DOHH2 (cell line): ENCODE results near the gene FBXO30.

ENCODE experiments used
- H3F3A ChIP-seq: fragments of 200-600 bp; sonication (generic), shearing (Covaris generic); 2 replicates; pipeline ENCODE4 v1.6.0; 2016; ENCODE audit warnings: antibody characterized with exemption, mild to moderate bottlenecking; ENCODE audit not compliant: control insufficient read depth, insufficient read depth
- H3K27ac ChIP-seq: fragments of 200-600 bp; sonication (generic); 2 replicates; pipeline ENCODE4 v1.5.1; 2014; ENCODE audit warnings: low read depth, mild to moderate bottlenecking, low read length, moderate library complexity
- H3K27me3 ChIP-seq: fragments of 200-600 bp; sonication (generic); 2 replicates; pipeline ENCODE4 v1.6.1; 2014; ENCODE audit warnings: mild to moderate bottlenecking, low read length, mixed read lengths; ENCODE audit not compliant: control insufficient read depth
- H3K36me3 ChIP-seq: fragments of 200-600 bp; sonication (generic); 2 replicates; pipeline ENCODE4 v1.6.1; 2014; ENCODE audit warnings: mild to moderate bottlenecking, low read length, moderate library complexity, mixed read lengths; ENCODE audit not compliant: control insufficient read depth
- H3K4me1 ChIP-seq: fragments of 200-600 bp; sonication (generic); 2 replicates; pipeline ENCODE4 v1.6.1; 2014; ENCODE audit warnings: mild to moderate bottlenecking, low read length, mixed read lengths; ENCODE audit not compliant: control insufficient read depth
- H3K4me2 ChIP-seq: fragments of 200-600 bp; sonication (generic); 2 replicates; pipeline ENCODE4 v1.6.0; 2014; ENCODE audit warnings: mild to moderate bottlenecking, low read length, moderate library complexity
- H3K4me3 ChIP-seq: fragments of 200-600 bp; sonication (generic); 2 replicates; pipeline ENCODE4 v1.5.1; 2014; ENCODE audit warnings: mild to moderate bottlenecking, low read length, mixed read lengths
- H3K79me2 ChIP-seq: fragments of 200-600 bp; sonication (generic); 2 replicates; pipeline ENCODE4 v1.6.1; 2014; ENCODE audit warnings: mild to moderate bottlenecking, low read length, mixed read lengths; ENCODE audit not compliant: control insufficient read depth
- H3K9me2 ChIP-seq: fragments of 200-600 bp; sonication (generic); replicated peaks from 2 replicates; pipeline ENCODE4 v1.6.1; 2014; ENCODE audit warnings: mild to moderate bottlenecking, low read length, mixed read lengths; ENCODE audit not compliant: control insufficient read depth
- H3K9me3 ChIP-seq: fragments of 200-600 bp; sonication (generic); 2 replicates; pipeline ENCODE4 v1.6.1; 2014; ENCODE audit warnings: antibody characterized with exemption, low read length, mixed read lengths; ENCODE audit not compliant: control insufficient read depth, insufficient read depth
- H4K20me1 ChIP-seq: fragments of 200-600 bp; sonication (generic); 2 replicates; pipeline ENCODE4 v1.6.0; 2014; ENCODE audit warnings: low read depth, mild to moderate bottlenecking, antibody characterized with exemption, low read length, moderate library complexity; ENCODE audit not compliant: control insufficient read depth, insufficient read depth
- CTCF ChIP-seq: fragments of 200-600 bp; sonication (generic); IDR thresholded peaks from one replicate; pipeline ENCODE4 v1.5.1; 2014; ENCODE audit warnings: antibody characterized with exemption, mild to moderate bottlenecking, low read depth, low read length; ENCODE audit not compliant: poor library complexity, severe bottlenecking
- EZH2phosphoT487 ChIP-seq: fragments of 200-600 bp; sonication (generic); IDR thresholded peaks from 2 replicates; pipeline ENCODE4 v1.6.1; 2017; ENCODE audit warnings: borderline replicate concordance, mild to moderate bottlenecking, antibody characterized with exemption, low read length, moderate library complexity, mixed read lengths

The FBXO30 gene

GRCh38 chr6:145783796-145784195 is 30.8 kb downstream of the FBXO30 start:
- no peak overlapping the region for H3K4me2 ChIP-seq
- H3K27ac ChIP-seq, result no peak overlapping the region
- H3K9me3 ChIP-seq, result no peaks in the 10 kb centered on the region
- no peaks in the 10 kb centered on the region for H3K27me3 ChIP-seq
- no peaks in the 10 kb centered on the region; the same call in 1 of the 2 replicates for H3K9me2 ChIP-seq
- TF ChIP-seq CTCF (no peak), EZH2phosphoT487 (no peak)
- H3K79me2 ChIP-seq, result no peaks in the 10 kb centered on the region
- no peaks in the 10 kb centered on the region for H3F3A ChIP-seq
- no peaks in the 10 kb centered on the region for H4K20me1 ChIP-seq
- no peak overlapping the region for H3K4me3 ChIP-seq
- peaks cover 9% of the 10 kb centered on the region for H3K4me1 ChIP-seq
- H3K36me3 ChIP-seq, result peaks cover 11% of the 10 kb centered on the region; the same call in 1 of the 2 replicates

- Histone ChIP-seq H3K27ac (no peak overlapping the region), H4K20me1 (no peaks in the 10 kb centered on the region), H3K9me2 (no peaks in the 10 kb centered on the region), H3K27me3 (no peaks in the 10 kb centered on the region), H3K4me1 (no peaks in the 10 kb centered on the region), H3K4me3 (no peak overlapping the region), H3K36me3 (no peaks in the 10 kb centered on the region), H3F3A (no peaks in the 10 kb centered on the region), H3K79me2 (no peaks in the 10 kb centered on the region), H3K4me2 (no peak overlapping the region), H3K9me3 (no peaks in the 10 kb centered on the region)
- TF ChIP-seq EZH2phosphoT487, result no peak
- TF ChIP-seq CTCF, result no peak
Measured at GRCh38 chr6:145772846-145773245, 41.7 kb downstream of the FBXO30 start.

- TF ChIP-seq CTCF (no peak), EZH2phosphoT487 (no peak)
- Histone ChIP-seq H3K36me3 (no peaks in the 10 kb centered on the region), H3K4me3 (no peak overlapping the region), H4K20me1 (no peaks in the 10 kb centered on the region), H3F3A (no peaks in the 10 kb centered on the region), H3K9me3 (no peaks in the 10 kb centered on the region), H3K9me2 (no peaks in the 10 kb centered on the region), H3K27ac (no peak overlapping the region), H3K4me1 (peaks cover 30% of the 10 kb centered on the region), H3K79me2 (no peaks in the 10 kb centered on the region), H3K4me2 (no peak overlapping the region), H3K27me3 (no peaks in the 10 kb centered on the region)
Measured at GRCh38 chr6:145765449-145765848, 49.1 kb downstream of the FBXO30 start.

- Histone ChIP-seq H3K4me3 (no peak overlapping the region), H3K4me1 (peaks cover 30% of the 10 kb centered on the region), H3K9me3 (no peaks in the 10 kb centered on the region), H3K27me3 (no peaks in the 10 kb centered on the region), H4K20me1 (no peaks in the 10 kb centered on the region), H3K9me2 (no peaks in the 10 kb centered on the region), H3K27ac (no peak overlapping the region), H3K36me3 (no peaks in the 10 kb centered on the region), H3K4me2 (peak overlapping the region; percentile 23), H3K79me2 (no peaks in the 10 kb centered on the region), H3F3A (no peaks in the 10 kb centered on the region)
- no peak for TF ChIP-seq EZH2phosphoT487
- no peak for TF ChIP-seq CTCF
Measured at GRCh38 chr6:145763742-145764141, 50.9 kb downstream of the FBXO30 start.
